GM23338 (cell line): ENCODE data around the gene C11orf24. TPM values are rescaled to one million over a fixed set of nuclear protein-coding genes. Genes with fewer than 3 reads are reported as not detected.

ENCODE experiments used
- ATAC-seq: fragments of 200-7000 bp; cut with Tn5 transposase; 3 replicates; pipeline ENCODE4 v1.9.1; 2020
- DNase-seq: peaks from one replicate; pipeline ENCODE4 v3.0.0-alpha.2; 2015; ENCODE audit warnings: low spot score
- H2AFZ ChIP-seq: fragments of 200-600 bp; sonication (generic); 2 replicates; pipeline ENCODE4 v1.8.0; 2016; ENCODE audit warnings: antibody characterized with exemption, mild to moderate bottlenecking, moderate library complexity
- H3F3A ChIP-seq: fragments of 200-600 bp; sonication (generic); replicated peaks from 2 replicates; pipeline ENCODE4 v1.8.0; 2017; ENCODE audit warnings: antibody characterized with exemption, mixed run types, low read depth
- H3K27ac ChIP-seq: fragments of 200-600 bp; sonication (generic); 2 replicates; pipeline ENCODE4 v1.6.1; 2016; ENCODE audit warnings: low read depth
- H3K27me3 ChIP-seq: fragments of 200-600 bp; sonication (generic); 2 replicates; pipeline ENCODE4 v1.8.0; 2016; ENCODE audit warnings: mild to moderate bottlenecking, mixed run types, moderate library complexity; ENCODE audit not compliant: insufficient read depth
- H3K36me3 ChIP-seq: fragments of 200-600 bp; sonication (generic); 2 replicates; pipeline ENCODE4 v1.8.0; 2016; ENCODE audit warnings: mild to moderate bottlenecking; ENCODE audit not compliant: insufficient read depth
- H3K4me1 ChIP-seq: fragments of 200-600 bp; sonication (generic); 2 replicates; pipeline ENCODE4 v1.8.0; 2016; ENCODE audit warnings: mild to moderate bottlenecking, moderate library complexity; ENCODE audit not compliant: insufficient read depth
- H3K4me2 ChIP-seq: fragments of 200-600 bp; sonication (generic); 2 replicates; pipeline ENCODE4 v1.7.1; 2017; ENCODE audit warnings: mixed run types
- H3K4me3 ChIP-seq: fragments of 200-600 bp; sonication (generic); 2 replicates; pipeline ENCODE4 v1.6.1; 2016; ENCODE audit warnings: mixed run types
- H3K79me2 ChIP-seq: fragments of 200-600 bp; sonication (generic); replicated peaks from 2 replicates; pipeline ENCODE4 v1.8.0; 2017; ENCODE audit warnings: mild to moderate bottlenecking; ENCODE audit not compliant: insufficient read depth
- H3K9me2 ChIP-seq: fragments of 200-600 bp; sonication (generic); 2 replicates; pipeline ENCODE4 v1.8.0; 2017; ENCODE audit not compliant: insufficient read depth
- H4K20me1 ChIP-seq: fragments of 200-600 bp; sonication (generic); replicated peaks from 2 replicates; pipeline ENCODE4 v1.8.0; 2017; ENCODE audit warnings: mild to moderate bottlenecking; ENCODE audit not compliant: insufficient read depth
- H3K27ac Mint-ChIP-seq: 2 replicates; pipeline ENCODE4 v1.8.0; 2020; ENCODE audit warnings: inconsistent platforms, mild to moderate bottlenecking, moderate library complexity, mixed read lengths
- H3K27me3 Mint-ChIP-seq: 3 replicates; pipeline ENCODE4 v1.8.0; 2022; ENCODE audit warnings: low read depth, mild to moderate bottlenecking, moderate library complexity, mixed read lengths, inconsistent platforms; ENCODE audit not compliant: insufficient read depth, poor library complexity
- H3K36me3 Mint-ChIP-seq: 3 replicates; pipeline ENCODE4 v1.8.0; 2021; ENCODE audit warnings: low read depth, mild to moderate bottlenecking, inconsistent platforms, moderate library complexity, mixed read lengths
- H3K4me1 Mint-ChIP-seq: 3 replicates; pipeline ENCODE4 v1.8.0; 2020; ENCODE audit warnings: mild to moderate bottlenecking, inconsistent platforms, mixed read lengths
- H3K4me3 Mint-ChIP-seq: 3 replicates; pipeline ENCODE4 v1.8.0; 2021; ENCODE audit warnings: moderate library complexity, mild to moderate bottlenecking, inconsistent platforms, mixed read lengths
- H3K9me3 Mint-ChIP-seq: 3 replicates; pipeline ENCODE4 v1.8.0; 2020; ENCODE audit warnings: moderate library complexity, mild to moderate bottlenecking, inconsistent platforms, mixed read lengths
- CREB1 ChIP-seq: fragments of 250-450 bp; sonication (Bioruptor Pico); IDR thresholded peaks from 2 replicates; pipeline ENCODE4 v1.5.0; 2020; ENCODE audit warnings: low read depth, mild to moderate bottlenecking, moderate library complexity
- EZH2 ChIP-seq: fragments of 200-600 bp; sonication (generic); IDR thresholded peaks from one replicate; pipeline ENCODE4 v1.8.0; 2017; ENCODE audit warnings: antibody characterized with exemption, mild to moderate bottlenecking, low read depth; ENCODE audit not compliant: unreplicated experiment
- EZH2phosphoT487 ChIP-seq: fragments of 200-600 bp; sonication (generic); IDR thresholded peaks from one replicate; pipeline ENCODE4 v1.8.1; 2018; ENCODE audit warnings: antibody characterized with exemption; ENCODE audit not compliant: unreplicated experiment
- JUNB ChIP-seq: IDR thresholded peaks from one replicate; pipeline ENCODE4 v1.6.1; 2016; ENCODE audit warnings: antibody characterized with exemption; ENCODE audit not compliant: unreplicated experiment
- NANOG ChIP-seq: IDR thresholded peaks from 2 replicates; pipeline ENCODE4 v1.6.1; 2016; ENCODE audit warnings: antibody characterized with exemption, borderline replicate concordance
- POLR2AphosphoS5 ChIP-seq: IDR thresholded peaks from 2 replicates; pipeline ENCODE4 v1.6.1; 2016; ENCODE audit warnings: antibody characterized with exemption, low read depth
- STAT1 ChIP-seq: IDR thresholded peaks from one replicate; pipeline ENCODE4 v1.6.1; 2016; ENCODE audit warnings: antibody characterized with exemption; ENCODE audit not compliant: unreplicated experiment
- ZNF114 ChIP-seq: fragments of 250-450 bp; sonication (Bioruptor Pico); IDR thresholded peaks from 2 replicates; pipeline ENCODE4 v1.5.0; 2020; ENCODE audit warnings: mild to moderate bottlenecking, moderate library complexity
- ZNF331 ChIP-seq: fragments of 250-450 bp; sonication (Bioruptor Pico); IDR thresholded peaks from 2 replicates; pipeline ENCODE4 v1.5.0; 2020; ENCODE audit warnings: low read depth, mild to moderate bottlenecking, moderate library complexity
- polyA plus RNA-seq: library from polyadenylated mRNA; unstranded; fragments of >200 nt; fragmentation: Nextera tagmentation; extraction: Ambion mirVana; gene quantifications from 2 replicates; pipeline ENCODE4 v1.2.1, GENCODE V29; 2016
- total RNA-seq: library from RNA; depleted of rRNA; stranded (reverse); fragments of >200 nt; shearing (Covaris generic); gene quantifications from 2 replicates; pipeline ENCODE4 v1.2.3, GENCODE V29; 2014
- TF ChIP-seq, protein P1 (sequence below): IDR thresholded peaks from one replicate; pipeline ENCODE4 v1.6.1; 2018; ENCODE audit warnings: antibody characterized with exemption; ENCODE audit not compliant: unreplicated experiment
- TF ChIP-seq, protein P2 (sequence below): IDR thresholded peaks from 2 replicates; pipeline ENCODE4 v1.6.1; 2016; ENCODE audit warnings: antibody characterized with exemption
- TF ChIP-seq, protein P3 (sequence below), 2 experiments: fragments of 200-600 bp in 1 of 2; sonication (generic) in 1 of 2; conservative IDR thresholded peaks; 2 replicates each; pipeline versions ENCODE4 v1.5.1 to v1.6.1; 2016 to 2017; ENCODE audit warnings: antibody characterized with exemption in 2 of 2, low read depth in 2 of 2, mild to moderate bottlenecking in 2 of 2, moderate library complexity in 1 of 2
- TF ChIP-seq, protein P4 (sequence below): fragments of 250-450 bp; sonication (Bioruptor Pico); IDR thresholded peaks from 2 replicates; pipeline ENCODE4 v1.5.0; 2020; ENCODE audit warnings: mild to moderate bottlenecking, moderate library complexity

Gene C11orf24
- total and polyA plus RNA-seq, 2 experiments from 2014 or later = 49.8 to 57.5 TPM

DNA sequence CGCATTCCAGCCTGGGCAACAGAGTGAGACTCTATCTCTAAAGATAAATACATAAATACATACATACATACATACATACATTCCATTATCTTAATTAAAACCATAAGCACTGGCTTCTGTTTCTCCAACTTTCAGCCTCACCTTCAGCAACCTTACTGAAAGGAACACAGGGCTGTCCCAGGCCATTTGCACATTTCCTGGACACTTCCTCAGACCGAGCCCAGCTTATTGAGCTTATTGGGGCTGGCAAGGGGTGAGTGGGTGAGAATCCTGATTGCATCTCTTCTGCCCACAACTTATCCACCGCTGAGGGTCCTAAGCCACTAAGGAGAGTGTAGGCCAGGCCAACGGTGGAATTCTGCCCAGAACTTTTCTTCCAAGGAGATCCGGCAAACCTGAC is 24.2 kb upstream of the C11orf24 start:
- no peak overlapping the region for H3K4me3 Mint-ChIP-seq
- H3K36me3 Mint-ChIP-seq = no peaks in the 10 kb centered on the region
- H3K79me2 ChIP-seq = no peaks in the 10 kb centered on the region
- no peaks in the 10 kb centered on the region for H3K4me1 ChIP-seq
- no peaks in the 10 kb centered on the region for H3F3A ChIP-seq
- H3K27ac ChIP-seq = no peak overlapping the region
- no peaks in the 10 kb centered on the region for H3K4me1 Mint-ChIP-seq
- no peak overlapping the region for H3K27ac Mint-ChIP-seq
- H3K9me2 ChIP-seq = no peaks in the 10 kb centered on the region
- H3K36me3 ChIP-seq = no peaks in the 10 kb centered on the region
- no peaks in the 10 kb centered on the region for H3K27me3 ChIP-seq
- H4K20me1 ChIP-seq = no peaks in the 10 kb centered on the region
- H3K4me3 ChIP-seq = no peak overlapping the region
- no peak overlapping the region; the same call in 1 of the 2 replicates for H2AFZ ChIP-seq
- H3K4me2 ChIP-seq = no peak overlapping the region
- DNase-seq = no peak
- no peaks in the 10 kb centered on the region for H3K9me3 Mint-ChIP-seq
- H3K27me3 Mint-ChIP-seq = peaks cover 10% of the 10 kb centered on the region
- no peak for ATAC-seq
- TF ChIP-seq EZH2phosphoT487 (no peak), EZH2 (no peak), STAT1 (no peak), POLR2AphosphoS5 (no peak), ZNF114 (no peak), CREB1 (CRISPR knock-in tag) (no peak), NANOG (no peak), ZNF331 (CRISPR knock-in tag) (no peak), JUNB (no peak)
- TF ChIP-seq, protein P1, sequence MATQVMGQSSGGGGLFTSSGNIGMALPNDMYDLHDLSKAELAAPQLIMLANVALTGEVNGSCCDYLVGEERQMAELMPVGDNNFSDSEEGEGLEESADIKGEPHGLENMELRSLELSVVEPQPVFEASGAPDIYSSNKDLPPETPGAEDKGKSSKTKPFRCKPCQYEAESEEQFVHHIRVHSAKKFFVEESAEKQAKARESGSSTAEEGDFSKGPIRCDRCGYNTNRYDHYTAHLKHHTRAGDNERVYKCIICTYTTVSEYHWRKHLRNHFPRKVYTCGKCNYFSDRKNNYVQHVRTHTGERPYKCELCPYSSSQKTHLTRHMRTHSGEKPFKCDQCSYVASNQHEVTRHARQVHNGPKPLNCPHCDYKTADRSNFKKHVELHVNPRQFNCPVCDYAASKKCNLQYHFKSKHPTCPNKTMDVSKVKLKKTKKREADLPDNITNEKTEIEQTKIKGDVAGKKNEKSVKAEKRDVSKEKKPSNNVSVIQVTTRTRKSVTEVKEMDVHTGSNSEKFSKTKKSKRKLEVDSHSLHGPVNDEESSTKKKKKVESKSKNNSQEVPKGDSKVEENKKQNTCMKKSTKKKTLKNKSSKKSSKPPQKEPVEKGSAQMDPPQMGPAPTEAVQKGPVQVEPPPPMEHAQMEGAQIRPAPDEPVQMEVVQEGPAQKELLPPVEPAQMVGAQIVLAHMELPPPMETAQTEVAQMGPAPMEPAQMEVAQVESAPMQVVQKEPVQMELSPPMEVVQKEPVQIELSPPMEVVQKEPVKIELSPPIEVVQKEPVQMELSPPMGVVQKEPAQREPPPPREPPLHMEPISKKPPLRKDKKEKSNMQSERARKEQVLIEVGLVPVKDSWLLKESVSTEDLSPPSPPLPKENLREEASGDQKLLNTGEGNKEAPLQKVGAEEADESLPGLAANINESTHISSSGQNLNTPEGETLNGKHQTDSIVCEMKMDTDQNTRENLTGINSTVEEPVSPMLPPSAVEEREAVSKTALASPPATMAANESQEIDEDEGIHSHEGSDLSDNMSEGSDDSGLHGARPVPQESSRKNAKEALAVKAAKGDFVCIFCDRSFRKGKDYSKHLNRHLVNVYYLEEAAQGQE = no peak
- TF ChIP-seq, protein P2, sequence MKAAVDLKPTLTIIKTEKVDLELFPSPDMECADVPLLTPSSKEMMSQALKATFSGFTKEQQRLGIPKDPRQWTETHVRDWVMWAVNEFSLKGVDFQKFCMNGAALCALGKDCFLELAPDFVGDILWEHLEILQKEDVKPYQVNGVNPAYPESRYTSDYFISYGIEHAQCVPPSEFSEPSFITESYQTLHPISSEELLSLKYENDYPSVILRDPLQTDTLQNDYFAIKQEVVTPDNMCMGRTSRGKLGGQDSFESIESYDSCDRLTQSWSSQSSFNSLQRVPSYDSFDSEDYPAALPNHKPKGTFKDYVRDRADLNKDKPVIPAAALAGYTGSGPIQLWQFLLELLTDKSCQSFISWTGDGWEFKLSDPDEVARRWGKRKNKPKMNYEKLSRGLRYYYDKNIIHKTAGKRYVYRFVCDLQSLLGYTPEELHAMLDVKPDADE = no peak
- TF ChIP-seq, protein P3, sequence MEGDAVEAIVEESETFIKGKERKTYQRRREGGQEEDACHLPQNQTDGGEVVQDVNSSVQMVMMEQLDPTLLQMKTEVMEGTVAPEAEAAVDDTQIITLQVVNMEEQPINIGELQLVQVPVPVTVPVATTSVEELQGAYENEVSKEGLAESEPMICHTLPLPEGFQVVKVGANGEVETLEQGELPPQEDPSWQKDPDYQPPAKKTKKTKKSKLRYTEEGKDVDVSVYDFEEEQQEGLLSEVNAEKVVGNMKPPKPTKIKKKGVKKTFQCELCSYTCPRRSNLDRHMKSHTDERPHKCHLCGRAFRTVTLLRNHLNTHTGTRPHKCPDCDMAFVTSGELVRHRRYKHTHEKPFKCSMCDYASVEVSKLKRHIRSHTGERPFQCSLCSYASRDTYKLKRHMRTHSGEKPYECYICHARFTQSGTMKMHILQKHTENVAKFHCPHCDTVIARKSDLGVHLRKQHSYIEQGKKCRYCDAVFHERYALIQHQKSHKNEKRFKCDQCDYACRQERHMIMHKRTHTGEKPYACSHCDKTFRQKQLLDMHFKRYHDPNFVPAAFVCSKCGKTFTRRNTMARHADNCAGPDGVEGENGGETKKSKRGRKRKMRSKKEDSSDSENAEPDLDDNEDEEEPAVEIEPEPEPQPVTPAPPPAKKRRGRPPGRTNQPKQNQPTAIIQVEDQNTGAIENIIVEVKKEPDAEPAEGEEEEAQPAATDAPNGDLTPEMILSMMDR (conservative IDR thresholded peaks at IDR 0.05; ENCODE audit: low read depth in 2 of 2) = no peak
- TF ChIP-seq, protein P4, sequence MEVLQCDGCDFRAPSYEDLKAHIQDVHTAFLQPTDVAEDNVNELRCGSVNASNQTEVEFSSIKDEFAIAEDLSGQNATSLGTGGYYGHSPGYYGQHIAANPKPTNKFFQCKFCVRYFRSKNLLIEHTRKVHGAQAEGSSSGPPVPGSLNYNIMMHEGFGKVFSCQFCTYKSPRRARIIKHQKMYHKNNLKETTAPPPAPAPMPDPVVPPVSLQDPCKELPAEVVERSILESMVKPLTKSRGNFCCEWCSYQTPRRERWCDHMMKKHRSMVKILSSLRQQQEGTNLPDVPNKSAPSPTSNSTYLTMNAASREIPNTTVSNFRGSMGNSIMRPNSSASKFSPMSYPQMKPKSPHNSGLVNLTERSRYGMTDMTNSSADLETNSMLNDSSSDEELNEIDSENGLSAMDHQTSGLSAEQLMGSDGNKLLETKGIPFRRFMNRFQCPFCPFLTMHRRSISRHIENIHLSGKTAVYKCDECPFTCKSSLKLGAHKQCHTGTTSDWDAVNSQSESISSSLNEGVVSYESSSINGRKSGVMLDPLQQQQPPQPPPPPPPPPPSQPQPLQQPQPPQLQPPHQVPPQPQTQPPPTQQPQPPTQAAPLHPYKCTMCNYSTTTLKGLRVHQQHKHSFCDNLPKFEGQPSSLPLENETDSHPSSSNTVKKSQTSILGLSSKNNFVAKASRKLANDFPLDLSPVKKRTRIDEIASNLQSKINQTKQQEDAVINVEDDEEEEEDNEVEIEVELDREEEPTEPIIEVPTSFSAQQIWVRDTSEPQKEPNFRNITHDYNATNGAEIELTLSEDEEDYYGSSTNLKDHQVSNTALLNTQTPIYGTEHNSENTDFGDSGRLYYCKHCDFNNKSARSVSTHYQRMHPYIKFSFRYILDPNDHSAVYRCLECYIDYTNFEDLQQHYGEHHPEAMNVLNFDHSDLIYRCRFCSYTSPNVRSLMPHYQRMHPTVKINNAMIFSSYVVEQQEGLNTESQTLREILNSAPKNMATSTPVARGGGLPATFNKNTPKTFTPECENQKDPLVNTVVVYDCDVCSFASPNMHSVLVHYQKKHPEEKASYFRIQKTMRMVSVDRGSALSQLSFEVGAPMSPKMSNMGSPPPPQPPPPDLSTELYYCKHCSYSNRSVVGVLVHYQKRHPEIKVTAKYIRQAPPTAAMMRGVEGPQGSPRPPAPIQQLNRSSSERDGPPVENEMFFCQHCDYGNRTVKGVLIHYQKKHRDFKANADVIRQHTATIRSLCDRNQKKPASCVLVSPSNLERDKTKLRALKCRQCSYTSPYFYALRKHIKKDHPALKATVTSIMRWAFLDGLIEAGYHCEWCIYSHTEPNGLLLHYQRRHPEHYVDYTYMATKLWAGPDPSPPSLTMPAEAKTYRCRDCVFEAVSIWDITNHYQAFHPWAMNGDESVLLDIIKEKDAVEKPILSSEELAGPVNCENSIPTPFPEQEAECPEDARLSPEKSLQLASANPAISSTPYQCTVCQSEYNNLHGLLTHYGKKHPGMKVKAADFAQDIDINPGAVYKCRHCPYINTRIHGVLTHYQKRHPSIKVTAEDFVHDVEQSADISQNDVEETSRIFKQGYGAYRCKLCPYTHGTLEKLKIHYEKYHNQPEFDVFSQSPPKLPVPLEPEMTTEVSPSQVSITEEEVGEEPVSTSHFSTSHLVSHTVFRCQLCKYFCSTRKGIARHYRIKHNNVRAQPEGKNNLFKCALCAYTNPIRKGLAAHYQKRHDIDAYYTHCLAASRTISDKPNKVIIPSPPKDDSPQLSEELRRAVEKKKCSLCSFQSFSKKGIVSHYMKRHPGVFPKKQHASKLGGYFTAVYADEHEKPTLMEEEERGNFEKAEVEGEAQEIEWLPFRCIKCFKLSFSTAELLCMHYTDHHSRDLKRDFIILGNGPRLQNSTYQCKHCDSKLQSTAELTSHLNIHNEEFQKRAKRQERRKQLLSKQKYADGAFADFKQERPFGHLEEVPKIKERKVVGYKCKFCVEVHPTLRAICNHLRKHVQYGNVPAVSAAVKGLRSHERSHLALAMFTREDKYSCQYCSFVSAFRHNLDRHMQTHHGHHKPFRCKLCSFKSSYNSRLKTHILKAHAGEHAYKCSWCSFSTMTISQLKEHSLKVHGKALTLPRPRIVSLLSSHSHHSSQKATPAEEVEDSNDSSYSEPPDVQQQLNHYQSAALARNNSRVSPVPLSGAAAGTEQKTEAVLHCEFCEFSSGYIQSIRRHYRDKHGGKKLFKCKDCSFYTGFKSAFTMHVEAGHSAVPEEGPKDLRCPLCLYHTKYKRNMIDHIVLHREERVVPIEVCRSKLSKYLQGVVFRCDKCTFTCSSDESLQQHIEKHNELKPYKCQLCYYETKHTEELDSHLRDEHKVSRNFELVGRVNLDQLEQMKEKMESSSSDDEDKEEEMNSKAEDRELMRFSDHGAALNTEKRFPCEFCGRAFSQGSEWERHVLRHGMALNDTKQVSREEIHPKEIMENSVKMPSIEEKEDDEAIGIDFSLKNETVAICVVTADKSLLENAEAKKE = no peak
